ENCODE data around the gene NREP. TPM values are rescaled to one million over a fixed set of nuclear protein-coding genes. Genes with fewer than 3 reads are reported as not detected.

Gene NREP
- polyA plus RNA-seq, 3 donors, result 16.6 to 23.6 (median 17.1) TPM

GRCh38 chr5:111765613-111766571 lies 8.9 kb upstream of the NREP start:
- 69% methylated on average over 4 of the region's 8 CpGs for WGBS (ENCODE audit: insufficient coverage)
- H3K27me3 Mint-ChIP-seq (ENCODE audit: low read depth in 3 of 3), result no peaks in the 10 kb centered on the region
- H3K79me2 ChIP-seq (ENCODE audit: insufficient read depth, low read length), result no peaks in the 10 kb centered on the region
- peak in 2 of 3 donors; percentile 33 to 55 for DNase-seq
- no peaks in the 10 kb centered on the region for H3K9me3 Mint-ChIP-seq
- no peaks in the 10 kb centered on the region for H3K9me3 ChIP-seq (replicated peaks in 1 of 2; ENCODE audit: control insufficient read depth in 1 of 2, insufficient read depth in 1 of 2, low read length in 2 of 2)
- no peaks in the 10 kb centered on the region for H3K27me3 ChIP-seq (ENCODE audit: control insufficient read depth in 2 of 2, insufficient read depth in 2 of 2, low read length in 2 of 2)
- H2AFZ ChIP-seq (ENCODE audit: insufficient read depth, low read depth, low read length, poor library complexity, severe bottlenecking), result peak overlapping the region; percentile 7
- no peak for TF ChIP-seq CTCF (IDR thresholded peaks at IDR 0.05)
- peaks cover 25 to 36% of the 10 kb centered on the region in 2 donors for H3K4me1 ChIP-seq (ENCODE audit: control insufficient read depth in 1 of 2, insufficient read depth in 2 of 2, low read length in 2 of 2)
- no peaks in the 10 kb centered on the region for H4K20me1 ChIP-seq (ENCODE audit: insufficient read depth, low read length)
- H3K27ac ChIP-seq (ENCODE audit: low read depth in 1 of 2, low read length in 2 of 2), result peak overlapping the region in 1 of 2 donors; percentile 67
- H3K4me1 Mint-ChIP-seq, result peaks cover 32% of the 10 kb centered on the region
- peak overlapping the region in 2 of 7 donors; percentile 9 to 86 for H3K27ac Mint-ChIP-seq
- H3K36me3 Mint-ChIP-seq, result no peaks in the 10 kb centered on the region
- peak overlapping the region in 1 of 3 experiments; percentile 14 for H3K4me3 ChIP-seq (replicated peaks in 1 of 3; ENCODE audit: low read depth in 2 of 3, low read length in 3 of 3)
- H3K36me3 ChIP-seq (replicated peaks in 1 of 2; ENCODE audit: control insufficient read depth in 1 of 2, insufficient read depth in 2 of 2, low read length in 2 of 2), result no peaks in the 10 kb centered on the region
- H3K4me3 Mint-ChIP-seq, result no peak overlapping the region
- intact Hi-C loops (cut with micrococcal nuclease), result no loop called here
- H3K9ac ChIP-seq (ENCODE audit: insufficient read depth, low read length, poor library complexity, severe bottlenecking), result no peak overlapping the region
- peak overlapping the region; percentile 41 for H3K4me2 ChIP-seq (replicated peaks; ENCODE audit: extremely low read depth, low read length, poor library complexity, severe bottlenecking)

- Histone ChIP-seq H3K79me2 (ENCODE audit: insufficient read depth, low read length) (no peaks in the 10 kb centered on the region), H3K27me3 (ENCODE audit: control insufficient read depth in 2 of 2, insufficient read depth in 2 of 2, low read length in 2 of 2) (no peaks in the 10 kb centered on the region), H3K36me3 (replicated peaks in 1 of 2; ENCODE audit: control insufficient read depth in 1 of 2, insufficient read depth in 2 of 2, low read length in 2 of 2) (no peaks in the 10 kb centered on the region), H3K4me1 (ENCODE audit: control insufficient read depth in 1 of 2, insufficient read depth in 2 of 2, low read length in 2 of 2) (peaks cover 18 to 26% of the 10 kb centered on the region in 2 donors), H3K4me2 (replicated peaks; ENCODE audit: extremely low read depth, low read length, poor library complexity, severe bottlenecking) (no peak overlapping the region), H4K20me1 (ENCODE audit: insufficient read depth, low read length) (no peaks in the 10 kb centered on the region), H3K9me3 (replicated peaks in 1 of 2; ENCODE audit: control insufficient read depth in 1 of 2, insufficient read depth in 1 of 2, low read length in 2 of 2) (no peaks in the 10 kb centered on the region), H3K4me3 (replicated peaks in 1 of 3; ENCODE audit: low read depth in 2 of 3, low read length in 3 of 3) (no peak overlapping the region), H3K9ac (ENCODE audit: insufficient read depth, low read length, poor library complexity, severe bottlenecking) (no peak overlapping the region), H2AFZ (ENCODE audit: insufficient read depth, low read depth, low read length, poor library complexity, severe bottlenecking) (no peak overlapping the region), H3K27ac (ENCODE audit: low read depth in 1 of 2, low read length in 2 of 2) (no peak overlapping the region)
- Mint-ChIP-seq H3K27me3 (ENCODE audit: low read depth in 3 of 3) (no peaks in the 10 kb centered on the region), H3K36me3 (no peaks in the 10 kb centered on the region), H3K9me3 (no peaks in the 10 kb centered on the region), H3K4me1 (peaks cover 25% of the 10 kb centered on the region), H3K4me3 (no peak overlapping the region), H3K27ac (no peak overlapping the region)
- TF ChIP-seq CTCF (IDR thresholded peaks at IDR 0.05), result no peak
- intact Hi-C loops (cut with micrococcal nuclease), result no loop called here
- no peak for DNase-seq
Observed at GRCh38 chr5:111764019-111764418, 7.0 kb upstream of the NREP start.

Measured in CD14-positive monocyte (primary cell).